ENCODE measurements around the gene SIPA1L3.

The SIPA1L3 gene

GRCh38 chr19:38115271-38115802 is 208.3 kb downstream of the SIPA1L3 start:
- DNase-seq (ENCODE audit: insufficient read length, low spot score) (no peak), FAIRE-seq (no peak)
- TF ChIP-seq CTCF (IDR thresholded peaks at IDR 0.05; ENCODE audit: insufficient read depth, missing control alignments), result no peak

GRCh38 chr19:38118176-38118575 is 211.2 kb downstream of the SIPA1L3 start:
- FAIRE-seq (no peak), DNase-seq (ENCODE audit: insufficient read length, low spot score) (no peak)
- no peak for TF ChIP-seq CTCF (IDR thresholded peaks at IDR 0.05; ENCODE audit: insufficient read depth, missing control alignments)

- no peak for TF ChIP-seq CTCF (IDR thresholded peaks at IDR 0.05; ENCODE audit: insufficient read depth, missing control alignments)
- DNase-seq (ENCODE audit: insufficient read length, low spot score) (no peak), FAIRE-seq (no peak)
Observed at GRCh38 chr19:38120471-38121025, 213.5 kb downstream of the SIPA1L3 start.

GRCh38 chr19:38122402-38123093 is 215.5 kb downstream of the SIPA1L3 start:
- no peak for TF ChIP-seq CTCF (IDR thresholded peaks at IDR 0.05; ENCODE audit: insufficient read depth, missing control alignments)
- DNase-seq (ENCODE audit: insufficient read length, low spot score) (no peak), FAIRE-seq (no peak)

- DNase-seq (ENCODE audit: insufficient read length, low spot score), result no peak
- TF ChIP-seq CTCF (IDR thresholded peaks at IDR 0.05; ENCODE audit: insufficient read depth, missing control alignments), result no peak
Observed at GRCh38 chr19:38125238-38125637, 218.2 kb downstream of the SIPA1L3 start.

GRCh38 chr19:38130399-38130798 is 223.4 kb downstream of the SIPA1L3 start:
- no peak for TF ChIP-seq CTCF (IDR thresholded peaks at IDR 0.05; ENCODE audit: insufficient read depth, missing control alignments)
- DNase-seq (ENCODE audit: insufficient read length, low spot score) (no peak), FAIRE-seq (no peak)

More at GRCh38 chr19:38125238-38125637, 218.2 kb downstream of the SIPA1L3 start:
- no peak for FAIRE-seq

GRCh38 chr19:38132781-38133180 is 225.8 kb downstream of the SIPA1L3 start:
- no peak for FAIRE-seq
- no peak for DNase-seq (ENCODE audit: insufficient read length, low spot score)
- TF ChIP-seq CTCF (IDR thresholded peaks at IDR 0.05; ENCODE audit: insufficient read depth, missing control alignments), result no peak

Data from D721Med (cell line).